Mammary epithelial cell (primary cell): ENCODE measurements around the gene NCAPH2.

Source experiments
- CTCF ChIP-seq, 2 donors: IDR thresholded peaks in 1 of 2; conservative IDR thresholded peaks in 1 of 2; 2 replicates each; pipeline ENCODE4 v1.5.1; 2011 to 2012; ENCODE audit warnings: inconsistent platforms in 2 of 2, low read length in 2 of 2, mild to moderate bottlenecking in 2 of 2, control low read depth in 1 of 2, low read depth in 1 of 2; ENCODE audit not compliant: insufficient read depth in 1 of 2; ENCODE audit errors: extremely low read depth in 1 of 2
- EZH2 ChIP-seq: IDR thresholded peaks from 2 replicates; pipeline ENCODE4 v1.6.1; 2012; ENCODE audit warnings: low read length, inconsistent platforms, borderline replicate concordance

- TF ChIP-seq CTCF (conservative IDR thresholded peaks at IDR 0.05 in 1 of 2, IDR thresholded peaks at IDR 0.05 in 1 of 2; ENCODE audit: extremely low read depth in 1 of 2, insufficient read depth in 1 of 2, low read depth in 1 of 2, low read length in 2 of 2): no peak
- TF ChIP-seq EZH2: no peak
These were observed 20.6 kb upstream of the NCAPH2 start for GRCh38 chr22:50487290-50488005.
